HG02571 (cell line): ENCODE measurements around the gene RNF151.

Experiments
- ATAC-seq: cut with Tn5 transposase; IDR thresholded peaks from one replicate; pipeline ENCODE4 v1.9.1; 2021; ENCODE audit warnings: mild to moderate bottlenecking, moderate library complexity; ENCODE audit not compliant: unreplicated experiment

RNF151 gene

GRCh38 chr16:1976951-1977874, 10.6 kb downstream of the RNF151 start:
- no peak for ATAC-seq

- no peak for ATAC-seq
These were observed 11.2 kb downstream of the RNF151 start for GRCh38 chr16:1977875-1978268.

DNA sequence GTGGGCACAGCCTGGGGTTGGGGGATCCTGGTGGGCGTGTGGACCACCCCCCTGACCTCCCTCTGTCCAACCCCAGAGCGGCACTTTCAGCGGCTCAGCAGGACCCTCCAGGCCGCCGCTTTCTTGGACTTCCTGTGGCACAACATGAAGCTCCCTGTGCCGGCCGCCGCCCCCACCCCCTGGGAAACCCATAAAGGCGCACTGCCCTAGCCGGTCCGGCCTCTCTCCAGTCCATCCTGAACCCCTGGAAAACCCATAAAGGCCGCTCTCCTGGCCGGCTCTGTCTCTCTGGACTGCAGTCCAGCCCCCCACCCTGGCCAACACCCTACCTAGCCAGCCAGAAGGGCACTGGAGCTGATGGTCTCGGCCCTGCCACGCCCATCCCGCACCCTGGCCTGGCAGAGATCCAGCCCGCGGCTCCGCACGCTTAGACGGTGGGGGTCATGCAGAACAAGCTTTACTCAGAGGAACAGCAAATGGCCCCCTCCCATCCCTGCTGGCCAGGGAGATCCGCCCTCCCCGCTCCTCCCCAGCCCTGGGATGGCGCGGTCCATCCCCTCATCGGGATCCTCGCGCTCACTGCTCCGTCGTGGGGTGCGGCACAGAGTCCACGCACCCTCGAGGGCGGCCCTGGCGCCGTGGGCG, 11.9 kb downstream of the RNF151 start:
- no peak for ATAC-seq

DNA sequence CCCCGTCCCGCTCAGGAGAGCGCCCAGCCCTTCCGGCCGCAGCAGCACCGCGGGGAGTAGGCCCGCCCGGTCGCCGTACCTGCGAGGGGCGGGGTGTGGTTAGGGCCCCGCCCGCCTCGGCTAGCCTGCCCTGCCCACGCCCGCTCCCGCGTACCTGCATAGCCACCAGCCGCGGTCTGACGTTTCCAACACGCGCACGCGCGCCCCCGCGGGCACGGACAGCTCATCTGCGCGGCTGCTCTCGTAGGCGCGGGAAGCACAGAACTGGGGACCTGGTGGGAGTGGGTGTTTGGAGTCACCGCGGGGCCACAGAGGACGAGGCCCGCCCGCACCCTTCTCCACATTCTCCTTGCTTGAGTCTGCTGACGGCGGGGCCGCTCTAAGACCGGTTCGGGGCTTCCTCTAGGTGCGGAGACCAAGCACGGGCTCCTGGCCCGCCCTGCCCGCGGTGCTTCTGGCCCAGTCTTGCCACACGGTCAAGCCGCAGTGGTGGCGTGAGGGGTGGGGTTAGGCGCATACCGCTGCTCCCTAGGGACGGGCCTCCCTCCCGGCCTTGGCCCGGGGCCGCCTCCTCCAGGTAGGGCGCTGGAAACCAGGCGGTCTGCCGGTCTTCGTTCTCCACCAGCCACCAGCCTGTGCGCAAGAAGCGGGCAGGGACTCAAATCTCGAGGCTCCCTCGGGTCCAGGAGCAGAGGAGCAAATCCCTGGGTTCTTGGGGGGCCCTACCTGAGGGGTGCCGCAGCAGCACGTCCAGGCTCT, 12.8 kb downstream of the RNF151 start:
- no peak for ATAC-seq

DNA sequence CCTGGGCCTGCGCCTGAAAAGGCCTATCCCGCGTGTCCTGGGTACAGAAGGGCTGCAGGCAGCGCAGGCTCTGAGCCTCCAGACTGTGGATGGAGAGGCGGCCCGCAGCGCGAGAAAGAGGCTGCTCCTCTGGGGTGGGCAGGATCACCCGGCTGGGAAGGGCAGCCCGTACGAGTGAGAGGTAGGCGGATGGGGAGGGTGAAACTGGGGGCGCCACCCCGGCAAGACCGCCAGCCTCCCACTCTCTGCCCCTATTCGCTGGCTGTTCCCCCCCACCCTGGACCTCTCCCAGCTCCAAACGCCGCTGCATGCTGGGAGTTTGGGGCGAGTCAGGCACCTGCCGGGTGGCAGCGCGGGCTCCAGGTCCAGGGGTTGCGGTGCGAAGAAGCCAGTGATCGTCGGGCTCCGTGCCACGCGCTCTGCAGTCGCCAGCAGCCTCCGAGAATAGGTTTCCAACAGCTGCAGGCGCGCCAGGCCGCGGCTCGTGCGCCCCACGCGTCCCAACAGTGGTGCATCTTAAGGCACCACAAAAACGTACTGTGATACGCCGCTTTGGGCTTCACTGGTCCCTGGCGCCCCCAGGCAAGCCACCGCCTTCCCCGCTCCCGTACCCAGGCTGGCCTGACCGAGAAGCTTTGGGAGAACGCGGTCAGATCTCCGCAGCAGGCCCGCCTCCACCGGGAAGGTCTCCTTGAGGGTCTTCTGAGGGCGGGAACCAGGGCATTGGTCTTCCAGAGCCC, 13.5 kb downstream of the RNF151 start:
- ATAC-seq: no peak

- ATAC-seq: no peak
These were observed 14.1 kb downstream of the RNF151 start for GRCh38 chr16:1980770-1981087.

DNA sequence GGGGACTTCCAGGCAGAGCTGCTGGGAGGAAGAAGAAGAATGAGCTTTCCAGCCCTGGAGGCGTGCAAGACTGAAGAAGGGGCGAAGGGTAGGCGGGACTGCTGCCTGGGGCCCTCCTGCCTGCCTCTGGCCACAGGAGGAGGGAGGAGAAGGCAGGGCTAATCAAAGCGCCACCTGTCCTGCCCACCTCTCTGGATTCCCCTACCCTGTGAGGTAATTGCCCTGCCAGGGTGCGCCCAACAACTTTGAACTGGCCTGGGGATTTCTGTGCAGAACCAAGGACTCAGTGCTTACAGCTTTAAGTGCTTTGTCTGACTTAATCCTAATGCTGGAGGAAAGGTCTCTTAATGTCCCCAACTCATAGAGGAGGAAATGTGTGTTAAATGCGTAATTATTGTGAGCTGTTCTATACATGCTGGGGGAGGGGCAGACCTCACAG, 14.8 kb downstream of the RNF151 start, which contains the start of gene NOXO1:
Gene NOXO1, minus strand, starts transcription at position 72 of the 439 bp plus-strand sequence. CDS start 290 bp downstream, outside the sequence.
- no peak for ATAC-seq

DNA sequence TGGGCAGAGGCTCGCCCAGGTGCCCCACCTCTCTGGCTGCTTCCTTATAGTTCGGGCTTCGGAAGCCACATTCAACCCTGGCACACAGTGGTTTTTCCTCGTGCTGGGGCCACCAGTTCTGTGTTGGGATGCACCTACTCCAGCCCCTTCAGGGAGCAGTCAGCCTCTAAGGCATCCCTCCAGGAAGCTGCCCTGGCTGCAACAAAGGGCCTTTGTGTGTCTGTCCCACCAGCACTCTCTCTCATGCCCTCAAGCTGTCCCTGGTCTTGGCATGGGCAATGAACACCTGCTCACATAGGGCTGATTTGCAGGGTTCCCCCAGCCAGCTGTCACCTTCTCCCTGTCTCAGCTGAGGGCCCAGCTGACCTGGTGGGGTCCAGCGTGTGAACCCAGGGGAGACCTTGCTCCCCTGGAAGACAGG, 15.4 kb downstream of the RNF151 start:
- no peak for ATAC-seq

DNA sequence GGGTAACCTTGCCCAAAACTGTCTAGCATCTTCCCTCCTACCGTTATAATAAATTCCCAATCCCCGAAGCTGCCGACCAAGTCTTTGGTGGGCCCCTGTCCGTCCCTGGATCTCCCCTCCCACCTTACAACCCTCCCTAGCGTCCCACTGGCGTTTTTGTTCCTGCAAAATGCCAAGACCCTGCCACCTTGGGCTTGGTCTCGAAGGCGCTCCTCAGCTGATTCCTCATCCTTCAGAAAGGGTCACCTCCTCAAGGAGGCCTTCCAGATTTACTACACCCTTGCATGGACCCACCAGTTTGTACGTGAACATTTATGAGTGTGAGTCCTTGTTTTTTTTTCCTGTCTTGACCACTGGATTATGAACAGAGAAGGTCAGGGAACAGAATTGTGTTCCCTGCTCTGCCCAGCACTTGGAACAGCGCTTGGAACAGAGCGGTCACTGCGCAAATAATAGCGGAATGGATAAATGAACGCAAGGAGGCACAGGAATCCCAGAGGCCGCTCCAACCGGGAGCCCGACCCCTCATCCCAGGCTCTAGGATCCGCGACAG, 16.4 kb downstream of the RNF151 start:
- ATAC-seq: no peak

- ATAC-seq: peak; percentile 69
These were observed 17.1 kb downstream of the RNF151 start, which contains the start of gene GFER for GRCh38 chr16:1983544-1984346. TSS of gene GFER (plus strand) at chr16:1984193. CDS start at chr16:1984219, 26 bp downstream.

- no peak for ATAC-seq
These were observed 17.9 kb downstream of the RNF151 start for GRCh38 chr16:1984347-1985225.

DNA sequence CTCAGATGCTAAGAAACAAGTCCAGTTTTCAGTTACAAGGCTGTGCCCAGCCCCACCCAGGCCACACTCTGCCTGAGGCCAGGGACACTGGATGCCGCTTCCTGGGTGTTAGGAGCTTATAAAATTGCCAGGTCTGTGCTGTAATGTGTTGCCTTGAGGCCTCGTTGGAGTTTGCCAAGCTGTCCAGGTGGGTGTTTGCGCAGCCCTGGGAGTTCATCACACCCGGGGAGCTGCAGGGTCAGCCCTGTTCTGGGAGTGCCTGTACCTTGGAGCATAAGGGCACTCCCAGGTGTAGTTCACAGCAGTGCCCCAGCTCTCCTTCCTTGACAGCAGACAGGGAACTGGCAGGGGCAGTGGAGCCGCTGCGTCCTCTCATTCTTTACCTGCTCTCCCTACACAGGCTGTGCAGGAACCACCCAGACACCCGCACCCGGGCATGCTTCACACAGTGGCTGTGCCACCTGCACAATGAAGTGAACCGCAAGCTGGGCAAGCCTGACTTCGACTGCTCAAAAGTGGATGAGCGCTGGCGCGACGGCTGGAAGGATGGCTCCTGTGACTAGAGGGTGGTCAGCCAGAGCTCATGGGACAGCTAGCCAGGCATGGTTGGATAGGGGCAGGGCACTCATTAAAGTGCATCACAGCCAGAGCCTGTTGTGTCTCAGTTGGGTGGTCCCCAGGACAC, 19.0 kb downstream of the RNF151 start:
- no peak for ATAC-seq

GRCh38 chr16:1987198-1987597, 20.5 kb downstream of the RNF151 start:
- no peak for ATAC-seq

DNA sequence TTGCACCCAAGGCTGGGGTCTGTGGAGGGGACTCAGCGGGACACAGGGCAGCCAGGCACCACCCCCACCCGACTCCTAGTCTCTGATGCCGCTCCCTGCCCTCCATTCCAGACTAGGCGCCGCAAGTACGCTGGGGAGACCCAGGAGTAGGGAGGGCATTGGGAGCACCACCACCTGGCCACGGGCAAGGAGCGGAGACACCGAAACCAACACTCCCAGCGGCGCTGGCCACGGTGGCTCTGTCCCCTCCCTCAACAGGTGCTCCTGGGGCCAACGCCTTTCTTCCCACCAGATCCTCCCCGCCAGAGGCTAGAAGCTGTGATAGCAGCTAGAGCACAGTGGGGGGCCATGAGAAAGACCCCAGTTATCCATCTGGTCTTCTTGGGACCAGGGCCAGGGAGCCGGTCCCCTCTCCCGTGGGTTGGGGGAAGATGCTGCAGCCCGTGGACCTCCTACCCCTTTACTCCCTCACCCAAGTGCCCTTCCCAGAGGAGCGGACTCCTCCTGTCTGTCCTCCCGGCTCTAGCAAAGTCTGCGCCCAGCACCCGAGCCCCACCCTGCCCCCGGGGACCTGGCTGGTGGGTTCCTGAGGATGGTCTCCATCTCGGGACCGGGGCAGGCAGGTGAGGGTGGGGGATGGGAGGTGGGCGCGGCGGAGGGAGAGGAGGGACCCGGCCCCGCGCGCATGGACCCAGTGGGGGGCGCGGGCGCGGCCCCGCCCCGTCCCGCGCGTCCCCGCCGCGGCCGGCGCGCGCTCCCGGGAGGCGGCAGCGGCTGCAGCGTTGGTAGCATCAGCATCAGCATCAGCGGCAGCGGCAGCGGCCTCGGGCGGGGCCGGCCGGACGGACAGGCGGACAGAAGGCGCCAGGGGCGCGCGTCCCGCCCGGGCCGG, 22.8 kb downstream of the RNF151 start, which contains the start of gene SYNGR3:
Gene SYNGR3, plus strand, starts transcription at position 762 of the 892 bp plus-strand sequence. CDS start 133 bp downstream, outside the sequence.
- no peak for ATAC-seq

- no peak for ATAC-seq
These were observed 23.4 kb downstream of the RNF151 start for GRCh38 chr16:1990101-1990350.

- ATAC-seq: no peak
These were observed 23.9 kb downstream of the RNF151 start for GRCh38 chr16:1990351-1991134.
